ENCODE results near the gene TTLL11.

The TTLL11 gene

DNA sequence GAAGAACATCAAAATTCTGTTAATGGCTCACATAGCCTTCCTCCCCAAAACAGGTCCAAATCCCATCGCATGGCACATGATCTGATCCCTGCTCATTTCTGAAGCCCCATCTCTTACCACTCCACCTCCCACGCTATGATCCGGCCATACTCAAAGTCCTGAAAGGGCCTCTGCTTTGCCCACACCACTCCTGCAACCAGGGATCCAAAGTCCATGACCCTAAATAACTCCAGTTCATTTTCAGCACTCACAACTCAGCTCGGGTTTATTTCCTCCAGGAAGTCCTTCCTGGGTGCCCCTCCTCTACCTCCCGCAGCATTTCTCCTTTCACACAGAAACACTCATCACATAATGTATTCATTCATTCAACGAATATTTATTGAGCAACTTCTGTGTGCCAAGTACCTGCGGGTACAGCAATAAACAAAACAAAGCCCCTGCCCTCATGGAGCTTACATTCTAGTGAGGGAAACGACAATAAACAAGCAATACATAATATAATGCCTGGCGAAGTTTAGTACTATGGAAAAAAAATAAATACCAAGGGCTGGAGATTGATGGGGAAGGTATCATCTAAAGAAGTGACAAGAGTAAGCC, 2.7 kb downstream of the TTLL11 start:
- no peak for ATAC-seq
- TF ChIP-seq, protein P1, sequence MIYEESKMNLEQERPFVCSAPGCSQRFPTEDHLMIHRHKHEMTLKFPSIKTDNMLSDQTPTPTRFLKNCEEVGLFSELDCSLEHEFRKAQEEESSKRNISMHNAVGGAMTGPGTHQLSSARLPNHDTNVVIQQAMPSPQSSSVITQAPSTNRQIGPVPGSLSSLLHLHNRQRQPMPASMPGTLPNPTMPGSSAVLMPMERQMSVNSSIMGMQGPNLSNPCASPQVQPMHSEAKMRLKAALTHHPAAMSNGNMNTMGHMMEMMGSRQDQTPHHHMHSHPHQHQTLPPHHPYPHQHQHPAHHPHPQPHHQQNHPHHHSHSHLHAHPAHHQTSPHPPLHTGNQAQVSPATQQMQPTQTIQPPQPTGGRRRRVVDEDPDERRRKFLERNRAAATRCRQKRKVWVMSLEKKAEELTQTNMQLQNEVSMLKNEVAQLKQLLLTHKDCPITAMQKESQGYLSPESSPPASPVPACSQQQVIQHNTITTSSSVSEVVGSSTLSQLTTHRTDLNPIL (CRISPR knock-in tag; IDR thresholded peaks at IDR 0.05; ENCODE audit: low read depth): no peak
- TF ChIP-seq ARNTL (CRISPR knock-in tag; IDR thresholded peaks at IDR 0.05; ENCODE audit: borderline replicate concordance, low read depth): no peak
- no peak for TF ChIP-seq SNAI2 (CRISPR knock-in tag; IDR thresholded peaks at IDR 0.05)
- no peak for TF ChIP-seq RARB (CRISPR knock-in tag; IDR thresholded peaks at IDR 0.05)
- TF ChIP-seq, protein P2, sequence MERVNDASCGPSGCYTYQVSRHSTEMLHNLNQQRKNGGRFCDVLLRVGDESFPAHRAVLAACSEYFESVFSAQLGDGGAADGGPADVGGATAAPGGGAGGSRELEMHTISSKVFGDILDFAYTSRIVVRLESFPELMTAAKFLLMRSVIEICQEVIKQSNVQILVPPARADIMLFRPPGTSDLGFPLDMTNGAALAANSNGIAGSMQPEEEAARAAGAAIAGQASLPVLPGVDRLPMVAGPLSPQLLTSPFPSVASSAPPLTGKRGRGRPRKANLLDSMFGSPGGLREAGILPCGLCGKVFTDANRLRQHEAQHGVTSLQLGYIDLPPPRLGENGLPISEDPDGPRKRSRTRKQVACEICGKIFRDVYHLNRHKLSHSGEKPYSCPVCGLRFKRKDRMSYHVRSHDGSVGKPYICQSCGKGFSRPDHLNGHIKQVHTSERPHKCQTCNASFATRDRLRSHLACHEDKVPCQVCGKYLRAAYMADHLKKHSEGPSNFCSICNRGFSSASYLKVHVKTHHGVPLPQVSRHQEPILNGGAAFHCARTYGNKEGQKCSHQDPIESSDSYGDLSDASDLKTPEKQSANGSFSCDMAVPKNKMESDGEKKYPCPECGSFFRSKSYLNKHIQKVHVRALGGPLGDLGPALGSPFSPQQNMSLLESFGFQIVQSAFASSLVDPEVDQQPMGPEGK (CRISPR knock-in tag; IDR thresholded peaks at IDR 0.05; ENCODE audit: borderline replicate concordance): no peak
- TF ChIP-seq ISL1 (CRISPR knock-in tag; IDR thresholded peaks at IDR 0.05): no peak
- no peak for TF ChIP-seq OSR1 (CRISPR knock-in tag; IDR thresholded peaks at IDR 0.05)
- no peak for TF ChIP-seq BACH2 (CRISPR knock-in tag; IDR thresholded peaks at IDR 0.05; ENCODE audit: borderline replicate concordance)
- TF ChIP-seq ZNF565 (CRISPR knock-in tag; conservative IDR thresholded peaks at IDR 0.05; ENCODE audit: low read depth): no peak
- TF ChIP-seq GLIS3 (CRISPR knock-in tag; IDR thresholded peaks at IDR 0.05): no peak

DNA sequence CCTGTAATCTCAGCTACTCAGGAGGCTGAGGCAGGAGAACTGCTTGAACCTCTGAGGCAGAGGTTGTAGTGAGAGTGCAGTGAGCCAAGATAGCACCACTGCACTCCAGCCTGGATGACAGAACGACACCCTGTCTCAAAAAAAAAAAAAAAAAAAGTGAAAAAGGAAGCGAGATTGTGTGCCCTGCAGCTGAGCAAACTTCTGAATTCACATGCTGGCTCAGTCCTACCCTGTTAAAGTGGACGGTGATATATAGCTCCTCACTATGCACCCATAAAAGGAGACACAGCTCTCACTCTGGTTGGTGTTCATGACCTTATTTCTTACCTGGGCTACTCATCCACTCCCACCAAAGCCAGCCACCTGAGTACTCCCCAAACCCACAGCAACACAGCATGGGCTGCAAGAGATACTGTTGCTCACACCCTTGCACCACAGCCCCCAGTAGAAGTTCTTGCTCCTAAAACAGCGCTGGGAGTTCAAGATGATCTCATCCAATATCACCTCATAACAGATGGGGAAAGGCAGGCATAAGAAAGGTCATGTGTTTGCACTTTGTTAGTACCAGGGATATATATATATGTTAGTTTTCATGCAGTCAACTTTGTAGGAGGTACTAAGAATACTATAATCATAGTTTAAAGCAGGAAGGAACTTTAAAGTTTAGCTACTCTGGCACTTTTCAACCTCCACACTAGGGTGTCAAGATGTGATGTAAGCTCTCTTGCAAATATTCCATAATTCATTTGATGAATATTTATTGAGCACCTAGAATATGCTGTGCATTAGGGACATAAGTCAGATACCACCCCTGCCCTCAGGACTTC, 4.0 kb downstream of the TTLL11 start:
- ATAC-seq: no peak

More for the DNA sequence above, 4.0 kb downstream of the TTLL11 start:
- TF ChIP-seq, protein P3, sequence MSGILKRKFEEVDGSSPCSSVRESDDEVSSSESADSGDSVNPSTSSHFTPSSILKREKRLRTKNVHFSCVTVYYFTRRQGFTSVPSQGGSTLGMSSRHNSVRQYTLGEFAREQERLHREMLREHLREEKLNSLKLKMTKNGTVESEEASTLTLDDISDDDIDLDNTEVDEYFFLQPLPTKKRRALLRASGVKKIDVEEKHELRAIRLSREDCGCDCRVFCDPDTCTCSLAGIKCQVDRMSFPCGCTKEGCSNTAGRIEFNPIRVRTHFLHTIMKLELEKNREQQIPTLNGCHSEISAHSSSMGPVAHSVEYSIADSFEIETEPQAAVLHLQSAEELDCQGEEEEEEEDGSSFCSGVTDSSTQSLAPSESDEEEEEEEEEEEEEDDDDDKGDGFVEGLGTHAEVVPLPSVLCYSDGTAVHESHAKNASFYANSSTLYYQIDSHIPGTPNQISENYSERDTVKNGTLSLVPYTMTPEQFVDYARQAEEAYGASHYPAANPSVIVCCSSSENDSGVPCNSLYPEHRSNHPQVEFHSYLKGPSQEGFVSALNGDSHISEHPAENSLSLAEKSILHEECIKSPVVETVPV (CRISPR knock-in tag; IDR thresholded peaks at IDR 0.05): no peak
- TF ChIP-seq SNAI2 (CRISPR knock-in tag; IDR thresholded peaks at IDR 0.05) (no peak), GLIS3 (CRISPR knock-in tag; IDR thresholded peaks at IDR 0.05) (no peak), RARB (CRISPR knock-in tag; IDR thresholded peaks at IDR 0.05) (no peak), TOX (CRISPR knock-in tag; IDR thresholded peaks at IDR 0.05; ENCODE audit: borderline replicate concordance) (no peak), ZFP3 (CRISPR knock-in tag; IDR thresholded peaks at IDR 0.05) (no peak), ISL1 (CRISPR knock-in tag; IDR thresholded peaks at IDR 0.05) (no peak), BACH2 (CRISPR knock-in tag; IDR thresholded peaks at IDR 0.05; ENCODE audit: borderline replicate concordance) (no peak), ZFP30 (CRISPR knock-in tag; IDR thresholded peaks at IDR 0.05) (no peak), OSR1 (CRISPR knock-in tag; IDR thresholded peaks at IDR 0.05) (no peak), CSDC2 (CRISPR knock-in tag; IDR thresholded peaks at IDR 0.05) (no peak), ZC3H10 (CRISPR knock-in tag; IDR thresholded peaks at IDR 0.05) (no peak), TCF4 (CRISPR knock-in tag; IDR thresholded peaks at IDR 0.05; ENCODE audit: borderline replicate concordance) (no peak)
- TF ChIP-seq, protein P4, sequence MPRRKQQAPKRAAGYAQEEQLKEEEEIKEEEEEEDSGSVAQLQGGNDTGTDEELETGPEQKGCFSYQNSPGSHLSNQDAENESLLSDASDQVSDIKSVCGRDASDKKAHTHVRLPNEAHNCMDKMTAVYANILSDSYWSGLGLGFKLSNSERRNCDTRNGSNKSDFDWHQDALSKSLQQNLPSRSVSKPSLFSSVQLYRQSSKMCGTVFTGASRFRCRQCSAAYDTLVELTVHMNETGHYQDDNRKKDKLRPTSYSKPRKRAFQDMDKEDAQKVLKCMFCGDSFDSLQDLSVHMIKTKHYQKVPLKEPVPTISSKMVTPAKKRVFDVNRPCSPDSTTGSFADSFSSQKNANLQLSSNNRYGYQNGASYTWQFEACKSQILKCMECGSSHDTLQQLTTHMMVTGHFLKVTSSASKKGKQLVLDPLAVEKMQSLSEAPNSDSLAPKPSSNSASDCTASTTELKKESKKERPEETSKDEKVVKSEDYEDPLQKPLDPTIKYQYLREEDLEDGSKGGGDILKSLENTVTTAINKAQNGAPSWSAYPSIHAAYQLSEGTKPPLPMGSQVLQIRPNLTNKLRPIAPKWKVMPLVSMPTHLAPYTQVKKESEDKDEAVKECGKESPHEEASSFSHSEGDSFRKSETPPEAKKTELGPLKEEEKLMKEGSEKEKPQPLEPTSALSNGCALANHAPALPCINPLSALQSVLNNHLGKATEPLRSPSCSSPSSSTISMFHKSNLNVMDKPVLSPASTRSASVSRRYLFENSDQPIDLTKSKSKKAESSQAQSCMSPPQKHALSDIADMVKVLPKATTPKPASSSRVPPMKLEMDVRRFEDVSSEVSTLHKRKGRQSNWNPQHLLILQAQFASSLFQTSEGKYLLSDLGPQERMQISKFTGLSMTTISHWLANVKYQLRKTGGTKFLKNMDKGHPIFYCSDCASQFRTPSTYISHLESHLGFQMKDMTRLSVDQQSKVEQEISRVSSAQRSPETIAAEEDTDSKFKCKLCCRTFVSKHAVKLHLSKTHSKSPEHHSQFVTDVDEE (CRISPR knock-in tag; IDR thresholded peaks at IDR 0.05): no peak
- TF ChIP-seq, protein P5, sequence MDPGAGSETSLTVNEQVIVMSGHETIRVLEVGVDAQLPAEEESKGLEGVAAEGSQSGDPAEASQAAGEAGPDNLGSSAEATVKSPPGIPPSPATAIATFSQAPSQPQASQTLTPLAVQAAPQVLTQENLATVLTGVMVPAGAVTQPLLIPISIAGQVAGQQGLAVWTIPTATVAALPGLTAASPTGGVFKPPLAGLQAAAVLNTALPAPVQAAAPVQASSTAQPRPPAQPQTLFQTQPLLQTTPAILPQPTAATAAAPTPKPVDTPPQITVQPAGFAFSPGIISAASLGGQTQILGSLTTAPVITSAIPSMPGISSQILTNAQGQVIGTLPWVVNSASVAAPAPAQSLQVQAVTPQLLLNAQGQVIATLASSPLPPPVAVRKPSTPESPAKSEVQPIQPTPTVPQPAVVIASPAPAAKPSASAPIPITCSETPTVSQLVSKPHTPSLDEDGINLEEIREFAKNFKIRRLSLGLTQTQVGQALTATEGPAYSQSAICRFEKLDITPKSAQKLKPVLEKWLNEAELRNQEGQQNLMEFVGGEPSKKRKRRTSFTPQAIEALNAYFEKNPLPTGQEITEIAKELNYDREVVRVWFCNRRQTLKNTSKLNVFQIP (CRISPR knock-in tag; IDR thresholded peaks at IDR 0.05; ENCODE audit: borderline replicate concordance, low read depth): no peak
- TF ChIP-seq, protein P2 (CRISPR knock-in tag; IDR thresholded peaks at IDR 0.05; ENCODE audit: borderline replicate concordance): no peak

Measured in SK-N-SH treated with all-trans-retinoic acid at 6 μM for 48 hours (cell line).